Esophagus muscularis mucosa (tissue), 4 donors: ENCODE data around the gene ZNF516. TPM values are rescaled to one million over a fixed set of nuclear protein-coding genes. Genes with fewer than 3 reads are reported as not detected.

Experiments
- DNase-seq: peaks from one replicate; pipeline ENCODE4 v3.0.0-alpha.2; 2017; ENCODE audit errors: extremely low spot score
- H3K27ac ChIP-seq, 4 donors: fragments of 200-600 bp; sonication (generic); replicated peaks in 1 of 4; 1 replicate in 3 of 4; 2 replicates in 1 of 4; pipeline ENCODE4 v1.5.1; 2016 to 2019; ENCODE audit warnings: mild to moderate bottlenecking in 1 of 4
- H3K27me3 ChIP-seq, 4 donors: fragments of 200-600 bp; sonication (generic); one replicate each; pipeline versions ENCODE4 v1.5.1 to v1.6.0; 2016 to 2019
- H3K36me3 ChIP-seq, 4 donors: fragments of 200-600 bp; sonication (generic); one replicate each; pipeline ENCODE4 v1.5.1; 2016 to 2019
- H3K4me1 ChIP-seq, 4 donors: fragments of 200-600 bp; sonication (generic); one replicate each; pipeline ENCODE4 v1.5.1; 2016 to 2019
- H3K4me3 ChIP-seq, 4 donors: fragments of 200-600 bp; sonication (generic); 1 replicate in 2 of 4; 2 replicates in 2 of 4; pipeline ENCODE4 v1.5.1; 2016 to 2019; ENCODE audit warnings: mild to moderate bottlenecking in 4 of 4, moderate library complexity in 1 of 4
- H3K9me3 ChIP-seq, 4 donors: fragments of 200-600 bp; sonication (generic); 1 replicate in 3 of 4; 2 replicates in 1 of 4; pipeline ENCODE4 v1.5.1; 2016 to 2019
- CTCF ChIP-seq, 3 experiments: fragments of 200-600 bp in 2 of 3; fragments of 450-650 bp in 1 of 3; sonication (generic) in 2 of 3; IDR thresholded peaks; one replicate each; pipeline ENCODE4 v1.5.1; 2017 to 2019; ENCODE audit warnings: antibody characterized with exemption in 3 of 3, mild to moderate bottlenecking in 2 of 3, moderate library complexity in 1 of 3
- EP300 ChIP-seq: sonication (generic); formaldehyde crosslinking; IDR thresholded peaks from one replicate; pipeline ENCODE4 v1.6.1; 2017; ENCODE audit warnings: antibody characterized with exemption
- POLR2A ChIP-seq: fragments of 450-650 bp; IDR thresholded peaks from one replicate; pipeline ENCODE4 v1.6.1; 2017; ENCODE audit warnings: antibody characterized with exemption, moderate library complexity, mild to moderate bottlenecking, low read depth
- POLR2AphosphoS5 ChIP-seq, 2 donors: sonication (generic); formaldehyde crosslinking; IDR thresholded peaks; one replicate each; pipeline ENCODE4 v1.6.1; 2017; ENCODE audit warnings: antibody characterized with exemption in 2 of 2
- WGBS: methylation state at CpG from one replicate; pipeline ENCODE4 v1.1.5; 2018; 5-methylcytosine and 5-hydroxymethylcytosine counted together
- intact Hi-C: fragments of 100-400 bp; cut with DNase I; formaldehyde crosslinking; loops from one replicate; pipeline ENCODE4 v1.15.1; 2023
- total RNA-seq, 4 donors: library from RNA; depleted of rRNA; stranded (reverse); fragments of >200 nt; gene quantifications; one replicate each; pipeline versions ENCODE4 v1.1.0 to v1.2.1, GENCODE V29; 2016

The ZNF516 gene
- total RNA-seq, 4 donors from 2014 or later, result 28.5 to 44.9 (median 35.8) TPM

- Histone ChIP-seq H3K27ac (peak overlapping the region; percentile 54 to 76 (median 59)), H3K9me3 (no peaks in the 10 kb centered on the region), H3K4me1 (peaks cover 43 to 79% (median 73%) of the 10 kb centered on the region in 4 donors), H3K27me3 (no peaks in the 10 kb centered on the region), H3K4me3 (no peak overlapping the region), H3K36me3 (peaks cover 9 to 15% (median 15%) of the 10 kb centered on the region in 4 donors)
- no peak for TF ChIP-seq CTCF (IDR thresholded peaks at IDR 0.05)
- no peak for TF ChIP-seq POLR2A
- no peak for TF ChIP-seq EP300
- WGBS, result 52% methylated on average over 17 of the region's 20 CpGs
- DNase-seq, result no peak
- intact Hi-C loops, result no loop called here
Observed at GRCh38 chr18:76446321-76447257, 48.5 kb downstream of the ZNF516 start.

GRCh38 chr18:76445741-76446232, 49.3 kb downstream of the ZNF516 start:
- Histone ChIP-seq H3K36me3 (peaks cover 17 to 23% (median 23%) of the 10 kb centered on the region in 4 donors), H3K9me3 (no peaks in the 10 kb centered on the region), H3K4me1 (peaks cover 43 to 78% (median 70%) of the 10 kb centered on the region in 4 donors), H3K27ac (peak overlapping the region; percentile 54 to 76 (median 59)), H3K4me3 (no peak overlapping the region), H3K27me3 (no peaks in the 10 kb centered on the region)
- no peak for DNase-seq
- TF ChIP-seq POLR2A (no peak), POLR2AphosphoS5 (IDR thresholded peaks at IDR 0.05) (no peak), CTCF (IDR thresholded peaks at IDR 0.05) (no peak), EP300 (no peak)
- 43% methylated on average over 6 of the region's 11 CpGs for WGBS
- intact Hi-C loops, result no loop called here

- no peak for TF ChIP-seq POLR2AphosphoS5 (IDR thresholded peaks at IDR 0.05)
- TF ChIP-seq CTCF (IDR thresholded peaks at IDR 0.05), result no peak
- no peak for TF ChIP-seq EP300
- TF ChIP-seq POLR2A, result no peak
- H3K4me3 ChIP-seq, result no peak overlapping the region
- no peak for DNase-seq
- peak overlapping the region; percentile 54 to 76 (median 59) for H3K27ac ChIP-seq
- 36% methylated on average over 3 of the region's 3 CpGs for WGBS
- no peaks in the 10 kb centered on the region for H3K27me3 ChIP-seq
- peaks cover 17 to 28% (median 27%) of the 10 kb centered on the region in 4 donors for H3K36me3 ChIP-seq
- intact Hi-C loops, result no loop called here
- no peaks in the 10 kb centered on the region for H3K9me3 ChIP-seq
- H3K4me1 ChIP-seq, result peaks cover 40 to 81% (median 69%) of the 10 kb centered on the region in 4 donors
Observed at GRCh38 chr18:76445275-76445674, 49.8 kb downstream of the ZNF516 start.

- 50% methylated on average over 4 of the region's 13 CpGs for WGBS
- Histone ChIP-seq H3K9me3 (no peaks in the 10 kb centered on the region), H3K36me3 (peaks cover 17 to 33% (median 30%) of the 10 kb centered on the region in 4 donors), H3K4me3 (no peak overlapping the region), H3K27ac (peak overlapping the region; percentile 44 to 76 (median 58)), H3K4me1 (peaks cover 37 to 81% (median 68%) of the 10 kb centered on the region in 4 donors), H3K27me3 (no peaks in the 10 kb centered on the region)
- no peak for DNase-seq
- TF ChIP-seq CTCF (IDR thresholded peaks at IDR 0.05) (no peak), EP300 (no peak)
- intact Hi-C loops, result no loop called here
Observed at GRCh38 chr18:76444446-76445105, 50.5 kb downstream of the ZNF516 start.
